Fibroblast of the conjunctiva (primary cell): ENCODE data around the gene APEX1.
"Not testable (repeated sequence)": the region's sequence is repeated elsewhere in the genome, so short reads cannot be mapped to it uniquely, and the experiment has no call there.

Source experiments
- DNase-seq: peaks from one replicate; pipeline ENCODE4 v3.0.0-alpha.2; 2010; ENCODE audit warnings: low read depth

APEX1 gene

DNA sequence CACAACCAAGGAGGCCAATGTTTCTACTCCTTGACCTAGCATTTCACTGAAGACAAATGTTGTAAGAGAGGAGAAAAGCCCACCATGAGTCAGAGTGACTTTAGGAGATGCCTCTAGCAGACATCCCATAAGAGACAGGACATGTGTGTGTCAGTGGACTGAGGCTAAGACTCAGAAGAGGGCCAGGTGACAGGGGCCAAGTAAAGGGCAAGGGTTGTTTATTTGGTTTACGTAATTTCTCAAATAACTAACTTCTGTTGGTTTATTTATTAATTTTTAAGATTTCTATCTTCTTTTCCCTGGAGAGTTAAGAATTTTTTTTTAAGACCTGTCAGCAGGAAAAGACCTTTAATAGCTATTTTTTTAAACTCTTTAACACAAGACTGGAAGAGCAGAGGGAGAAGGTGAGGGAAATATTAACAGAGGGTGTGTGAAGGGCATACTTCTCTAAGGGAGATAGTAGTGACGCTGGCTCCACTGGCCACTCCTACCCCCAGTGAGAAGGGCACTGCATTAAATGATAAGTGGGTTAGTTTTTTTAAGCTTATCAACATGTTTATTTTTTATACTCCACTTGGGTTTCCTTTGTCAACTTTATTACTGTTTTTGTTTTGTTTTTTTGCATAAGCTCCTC, 17.6 kb downstream of the APEX1 start:
- DNase-seq, result no peak

DNA sequence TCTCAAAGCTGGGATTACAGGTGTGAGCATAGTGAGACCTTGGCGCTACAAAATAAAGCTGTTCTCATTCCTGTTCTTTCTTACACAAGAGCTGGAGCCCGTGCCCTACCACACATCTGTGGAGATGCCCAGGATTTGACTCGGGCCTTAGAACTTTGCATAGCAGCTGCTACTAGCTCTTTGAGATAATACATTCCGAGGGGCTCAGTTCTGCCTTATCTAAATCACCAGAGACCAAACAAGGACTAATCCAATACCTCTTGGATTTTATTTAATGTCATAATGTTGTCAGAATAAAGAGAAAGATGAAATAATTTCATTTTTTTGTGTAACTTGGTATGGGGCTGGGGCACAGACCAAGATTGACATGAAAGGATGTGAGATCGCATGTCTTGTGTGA, 21.8 kb downstream of the APEX1 start:
- DNase-seq, result no peak

DNA sequence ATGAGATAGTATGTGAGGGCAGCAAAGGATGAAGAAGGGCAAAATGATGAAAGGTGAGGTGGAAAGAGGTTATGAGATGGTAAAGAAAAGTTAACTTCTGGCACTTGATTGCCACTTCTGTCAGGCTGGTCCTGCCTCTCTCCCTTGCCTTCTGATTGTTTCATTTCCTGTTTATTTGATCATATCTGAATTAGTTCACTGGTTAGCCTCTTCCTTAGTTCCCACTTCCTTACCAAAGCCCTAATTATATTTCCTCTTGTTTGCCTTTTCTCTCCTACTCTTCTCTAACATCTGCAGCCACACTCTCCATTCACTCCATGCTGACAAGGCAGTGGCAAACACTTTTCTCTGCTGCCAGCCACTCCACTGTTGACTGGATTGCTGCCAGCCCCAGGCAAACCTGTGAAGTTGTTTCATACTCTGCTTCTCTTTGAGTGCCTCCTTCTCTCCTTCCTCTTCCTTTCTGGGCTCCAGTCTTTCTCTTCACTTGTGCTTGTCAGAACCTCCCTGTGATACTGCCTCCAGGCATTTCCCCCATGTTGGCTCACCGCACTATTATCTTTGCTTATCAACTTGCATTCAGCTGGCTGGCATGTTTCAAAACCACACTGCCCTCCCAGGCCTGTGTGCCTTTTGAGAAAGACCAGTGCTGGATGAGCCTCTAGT, 22.3 kb downstream of the APEX1 start:
- DNase-seq, result no peak

DNA sequence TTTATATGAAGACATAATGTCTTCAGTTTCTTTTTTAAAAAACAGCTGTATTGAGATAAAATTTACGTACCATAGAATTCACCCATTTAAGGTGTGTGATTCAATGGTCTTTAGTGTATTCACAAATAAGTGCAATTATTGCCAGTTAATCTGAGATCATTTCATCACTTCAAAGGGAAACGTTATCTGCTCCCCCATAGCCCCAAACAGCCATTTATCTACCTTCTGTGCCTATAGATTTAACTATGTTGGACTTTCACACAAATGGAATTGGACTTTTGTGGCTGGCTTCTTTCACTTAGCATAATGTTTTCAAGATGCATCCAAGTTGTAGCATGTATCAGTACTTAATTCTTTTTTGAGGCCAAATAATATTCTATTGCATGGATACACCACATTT, 23.9 kb downstream of the APEX1 start:
- DNase-seq, result no peak

DNA sequence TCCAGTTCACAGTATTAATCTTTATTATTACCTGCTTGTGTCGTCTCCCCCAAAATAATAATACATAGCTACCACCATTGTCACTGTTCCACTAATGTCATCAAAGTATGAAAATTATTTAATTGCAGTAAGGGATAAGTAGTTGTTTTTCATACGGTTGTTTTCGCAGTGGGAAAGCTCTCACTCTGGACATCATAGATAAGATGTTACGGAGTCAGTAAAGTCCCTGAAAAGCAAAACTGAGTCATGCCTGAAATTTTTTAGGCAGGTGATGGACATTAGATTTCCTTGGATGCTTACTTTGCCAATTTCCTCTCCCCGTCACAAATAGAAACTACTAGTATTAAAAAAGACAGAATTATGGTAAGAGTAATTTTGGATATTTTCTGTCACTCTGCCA, 27.4 kb downstream of the APEX1 start:
- no peak for DNase-seq

DNA sequence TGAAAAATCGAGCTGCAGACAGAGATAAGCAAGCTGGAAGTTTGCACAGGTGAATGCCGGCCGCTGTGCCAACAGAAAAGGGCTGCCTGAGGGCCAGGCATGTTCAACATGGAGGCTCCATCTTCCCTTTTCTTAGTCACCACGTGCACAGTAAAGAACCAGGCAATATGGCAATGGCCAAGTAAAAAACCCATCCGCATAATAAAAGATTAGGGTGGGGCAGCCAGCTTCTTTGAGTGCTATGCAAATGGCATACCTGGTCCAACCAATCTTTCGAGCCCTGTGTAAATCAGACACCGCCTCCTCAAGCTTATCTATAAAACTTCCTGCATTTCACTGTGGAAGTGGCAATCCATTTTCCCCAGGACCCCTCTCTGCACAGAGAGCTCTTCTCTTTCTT, 30.9 kb downstream of the APEX1 start:
- DNase-seq, result no peak

DNA sequence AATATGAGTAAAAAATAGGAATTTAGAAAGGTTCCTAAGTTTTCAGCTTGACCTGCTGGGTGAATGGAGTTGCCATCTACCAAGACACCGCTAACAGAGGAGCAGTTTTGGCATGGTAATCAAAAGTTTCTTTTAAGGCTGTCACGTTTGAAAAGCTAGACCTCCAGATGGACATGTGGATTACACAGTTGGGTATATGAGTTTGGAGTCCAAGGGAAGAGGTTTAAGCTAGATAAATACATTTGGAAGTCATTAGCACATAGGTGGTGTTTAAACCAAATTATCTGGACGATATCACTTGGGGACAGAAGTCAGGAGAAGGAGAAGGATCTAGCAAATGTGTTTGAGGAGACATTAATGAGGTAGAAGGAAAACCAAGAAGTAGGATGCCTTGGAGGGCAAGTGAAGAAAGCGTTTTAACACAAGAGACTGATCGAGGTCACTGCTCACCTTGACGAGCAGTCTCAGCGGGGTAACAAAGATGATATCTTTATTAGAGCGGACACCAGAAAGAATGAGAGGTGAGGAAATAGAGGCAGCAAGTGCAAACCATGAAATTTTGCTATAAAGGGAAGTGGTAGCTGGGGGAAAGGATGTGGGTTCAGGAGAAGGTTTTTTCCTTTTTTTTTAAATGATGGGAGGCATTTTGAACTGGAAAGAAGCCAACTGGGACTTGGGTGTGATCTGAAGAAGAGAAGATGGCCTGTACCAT, 31.8 kb downstream of the APEX1 start:
- DNase-seq, result no peak

DNA sequence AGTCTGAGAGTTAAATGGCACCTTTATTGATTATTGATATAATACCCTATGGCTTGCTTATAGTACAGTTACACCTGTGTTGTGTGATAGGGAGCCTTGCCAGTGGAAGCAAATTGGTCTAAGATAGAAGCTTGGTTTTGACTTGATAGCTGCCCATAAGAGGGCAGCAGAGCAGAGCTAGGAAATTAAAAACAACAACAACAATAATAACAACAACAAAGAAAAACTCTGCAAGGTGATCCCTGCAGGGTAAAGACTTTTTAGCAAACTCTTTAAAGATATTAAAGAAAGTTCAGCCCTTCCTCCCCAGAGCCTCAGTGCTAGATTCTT, 32.3 kb downstream of the APEX1 start:
- no peak for DNase-seq

DNA sequence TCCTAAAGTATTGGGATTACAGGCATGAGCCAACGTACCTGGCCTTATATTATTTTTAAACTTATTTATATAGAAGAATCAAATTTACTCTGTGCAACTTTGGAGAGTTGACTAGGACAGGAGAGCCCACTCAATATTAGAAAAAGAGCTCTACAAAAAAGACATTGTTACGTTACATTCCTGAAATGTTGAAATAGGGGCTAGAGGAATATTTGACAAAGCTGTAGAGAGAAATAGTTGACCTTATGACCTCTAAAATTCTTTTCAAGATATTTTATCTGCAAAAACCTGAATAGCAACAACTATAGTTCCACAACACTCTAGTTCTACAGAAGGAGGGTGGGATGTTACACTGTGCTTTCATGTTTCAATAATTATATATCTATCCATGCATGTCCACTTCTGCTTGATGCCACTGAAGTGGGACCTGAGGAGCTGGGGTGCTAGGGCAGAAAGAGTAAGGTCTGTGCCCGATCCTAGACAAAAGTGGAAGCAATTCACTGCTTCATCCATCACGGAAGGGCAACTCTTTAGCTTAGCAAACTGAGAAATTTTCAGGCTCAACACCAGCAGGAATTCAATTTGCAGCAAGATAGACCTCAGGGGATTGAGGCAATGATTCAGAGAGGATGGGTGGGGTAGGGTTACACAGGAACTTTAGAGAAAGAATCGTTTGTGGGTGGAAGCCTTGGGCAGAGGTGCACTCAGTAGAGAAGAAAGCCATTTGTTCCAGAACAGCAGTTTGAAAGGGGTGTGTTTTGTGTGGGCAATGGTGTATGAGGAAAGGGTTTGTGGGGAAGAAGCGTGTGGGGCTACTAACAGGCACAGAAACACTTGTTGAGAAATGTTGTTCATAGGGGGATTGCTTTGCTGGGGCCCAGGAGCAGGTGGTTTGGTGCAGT, 34.3 kb downstream of the APEX1 start:
- no peak for DNase-seq

DNA sequence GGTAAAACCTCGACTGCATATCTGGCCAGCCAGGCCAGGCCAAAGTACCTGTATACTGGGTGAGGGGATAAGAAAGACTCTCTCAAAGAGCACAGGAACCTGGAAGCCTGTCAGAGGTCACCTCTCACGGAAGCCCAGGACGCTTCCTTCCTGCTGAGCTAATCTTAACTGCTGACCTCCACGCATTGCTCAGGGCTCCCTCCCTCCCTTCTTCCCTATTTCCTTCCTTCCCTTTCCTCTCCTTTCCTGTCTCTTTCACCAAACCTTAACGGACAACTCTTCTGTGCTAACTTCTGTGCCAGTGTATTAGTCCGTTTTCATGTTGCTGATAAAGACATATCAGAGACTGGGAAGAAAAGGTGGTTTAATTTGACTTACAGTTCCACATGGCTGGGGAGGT, 35.5 kb downstream of the APEX1 start:
- DNase-seq, result no peak

DNA sequence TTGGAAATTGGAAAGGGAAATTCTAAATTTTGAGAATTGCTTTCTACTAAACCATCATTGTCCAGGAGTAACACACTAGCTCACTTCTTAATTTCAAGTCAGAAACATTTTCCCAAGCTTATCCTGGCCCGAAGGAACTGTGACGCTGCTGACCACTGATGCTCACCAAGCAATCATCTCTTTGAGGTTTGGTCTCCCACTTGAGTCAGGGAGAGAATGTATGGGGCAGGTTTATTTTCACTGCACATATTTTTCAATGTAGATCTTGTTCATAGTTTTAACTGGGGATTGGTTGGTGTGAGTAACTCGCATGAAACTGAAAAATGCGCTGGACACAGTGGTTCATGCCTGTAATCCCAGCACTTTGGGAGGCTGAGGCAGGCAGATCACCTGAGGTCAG, 37.5 kb downstream of the APEX1 start:
- no peak for DNase-seq

DNA sequence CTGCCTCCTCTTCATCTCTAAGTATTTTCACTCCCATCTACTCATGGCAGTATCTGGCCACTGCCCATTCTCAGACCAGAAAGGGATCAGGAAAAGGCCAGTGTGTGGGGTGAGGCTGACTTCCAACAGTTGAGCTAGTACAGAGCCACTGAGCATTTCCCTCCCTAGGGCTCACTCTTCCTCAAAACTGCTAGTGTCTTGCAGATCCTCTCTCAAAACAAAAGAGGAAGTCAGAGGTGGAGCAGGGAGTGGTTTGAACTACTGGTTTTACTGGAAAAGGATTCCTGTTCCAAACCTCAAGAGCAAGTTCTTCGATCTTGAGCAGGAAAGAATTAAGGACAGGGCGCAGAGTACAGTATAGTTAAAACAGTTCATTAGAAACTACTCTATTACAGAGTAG, 38.6 kb downstream of the APEX1 start:
- no peak for DNase-seq

DNA sequence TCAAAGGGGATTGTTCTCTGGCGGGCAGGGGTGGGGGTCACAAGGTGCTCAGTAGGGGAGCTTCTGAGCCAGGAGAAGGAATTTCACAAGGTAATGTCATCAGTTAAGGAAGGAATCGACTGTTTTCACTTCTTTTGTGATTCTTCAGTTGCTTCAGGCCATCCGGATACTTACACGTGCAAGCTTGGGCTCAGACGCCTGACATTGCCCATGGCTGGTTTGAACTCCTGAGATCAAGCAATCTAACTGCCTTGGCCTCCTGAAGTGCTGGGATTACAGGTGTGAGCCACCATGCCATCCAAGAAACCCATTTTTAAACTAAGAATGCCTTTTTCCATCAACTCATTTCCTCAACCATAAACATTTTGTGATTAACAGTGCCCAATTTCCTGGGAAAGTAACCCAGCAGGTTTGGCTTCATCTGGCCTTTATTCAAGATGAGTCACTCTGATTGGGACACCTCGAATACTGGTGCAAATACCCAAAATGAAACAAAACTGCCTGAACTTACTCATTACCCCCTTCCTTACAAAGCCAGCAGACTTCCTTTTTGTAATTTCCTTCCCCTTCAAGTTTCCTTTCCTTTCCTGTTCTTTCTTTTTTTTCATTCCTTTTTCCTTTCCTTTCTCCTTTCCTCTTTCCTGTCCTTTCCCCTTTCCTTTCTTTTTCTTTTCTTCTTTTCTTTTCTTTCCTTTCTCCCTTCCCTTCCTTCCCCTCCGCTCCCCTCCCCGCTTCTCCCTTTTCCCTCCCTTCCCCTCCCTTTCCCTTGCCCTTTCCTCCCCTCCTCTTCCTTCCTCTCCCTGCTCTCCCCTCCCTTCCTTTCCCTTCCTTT, 40.1 kb downstream of the APEX1 start:
- no peak for DNase-seq

DNA sequence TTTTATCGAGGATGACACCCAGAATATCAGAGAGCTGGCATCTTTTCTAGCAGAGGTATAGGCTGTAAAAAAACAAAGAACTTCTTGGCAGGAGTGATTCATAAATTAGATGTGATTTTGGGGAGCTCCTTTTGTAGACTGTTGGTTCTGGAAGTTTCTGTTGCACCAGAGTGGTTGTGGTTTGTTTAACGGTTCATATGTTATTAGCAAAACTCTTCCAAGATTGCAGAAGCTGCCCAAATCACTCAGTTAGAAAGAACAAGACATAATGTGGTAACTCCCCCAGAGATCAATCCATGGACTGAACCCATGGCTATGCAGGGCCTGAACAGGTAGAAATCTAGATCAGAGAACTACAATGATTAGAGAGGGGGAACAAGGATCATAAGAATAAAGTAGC, 43.6 kb downstream of the APEX1 start:
- no peak for DNase-seq

DNA sequence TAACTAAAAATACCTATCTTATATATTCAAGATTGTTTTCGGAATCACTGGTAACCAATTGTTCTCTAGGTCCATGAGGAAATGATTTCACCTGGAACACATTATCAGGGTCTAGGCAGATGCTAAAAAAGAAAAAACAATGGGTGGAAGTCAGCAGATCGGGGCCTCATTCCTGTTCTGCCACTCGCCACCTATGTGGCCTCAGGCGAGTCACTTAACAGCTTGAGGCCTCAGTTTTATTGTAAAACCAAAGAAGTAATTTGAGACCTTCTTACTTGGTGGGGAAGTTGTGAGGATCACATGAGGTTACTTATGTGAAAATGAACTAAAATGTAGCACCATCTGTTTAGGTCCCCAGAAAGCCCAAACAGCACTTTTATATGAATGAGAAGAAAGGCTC, 44.1 kb downstream of the APEX1 start:
- DNase-seq, result no peak

DNA sequence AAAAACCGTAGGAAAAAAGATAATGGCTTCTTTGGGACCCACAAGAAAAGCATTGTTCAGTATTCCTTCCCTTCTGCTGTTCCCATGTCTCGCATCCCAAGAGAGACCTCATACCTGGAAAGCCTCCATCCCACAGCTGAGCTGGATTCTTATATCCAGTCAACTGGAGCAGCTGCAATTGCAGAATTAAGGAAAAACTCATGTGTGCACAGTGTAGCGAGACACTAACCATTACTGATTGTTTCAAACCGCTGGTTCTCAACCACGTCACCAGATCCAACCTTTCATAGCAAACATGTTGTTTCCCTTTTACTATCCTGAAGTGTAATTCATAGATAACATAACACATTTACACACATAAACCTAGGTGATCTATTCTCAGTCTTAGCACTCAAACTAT, 44.9 kb downstream of the APEX1 start:
- no peak for DNase-seq

DNA sequence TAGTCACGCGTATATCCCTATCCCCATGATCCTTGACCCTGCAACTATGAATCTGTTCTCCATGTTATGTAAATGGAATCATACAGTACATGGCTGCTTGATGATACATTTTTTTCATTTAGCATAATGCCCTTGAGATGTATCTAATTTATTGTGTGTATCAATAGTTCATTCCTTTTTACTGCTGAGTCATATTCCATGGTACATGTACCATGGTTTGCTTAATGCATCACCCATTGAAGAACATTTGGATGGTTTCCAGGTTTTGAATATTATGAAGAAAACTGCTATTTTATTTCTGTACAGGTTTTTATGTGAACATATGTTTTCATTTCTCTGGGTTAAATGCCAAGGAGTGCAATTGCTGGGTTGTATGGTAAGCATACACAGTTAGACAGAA, 46.3 kb downstream of the APEX1 start:
- peak; percentile 30 for DNase-seq

DNA sequence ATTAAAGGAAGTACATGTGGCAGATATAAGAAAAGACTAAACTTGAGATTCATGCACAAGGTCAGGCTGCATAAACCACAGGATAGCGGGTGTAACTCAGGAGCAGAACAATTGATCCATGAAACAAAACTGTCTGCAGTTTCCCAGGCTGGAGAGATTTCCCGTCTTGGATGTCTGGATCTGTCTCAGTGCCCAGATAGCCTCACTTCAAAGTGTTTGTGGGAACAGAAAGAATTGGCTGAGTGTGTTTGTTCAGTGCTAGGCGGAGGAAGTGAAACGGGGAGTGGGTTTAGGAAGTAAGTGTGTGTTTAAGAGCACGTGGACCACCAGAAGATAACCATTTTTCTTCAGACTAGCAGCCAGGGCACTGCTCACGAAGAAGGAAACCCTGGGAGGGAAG, 48.9 kb downstream of the APEX1 start:
- no peak for DNase-seq

DNA sequence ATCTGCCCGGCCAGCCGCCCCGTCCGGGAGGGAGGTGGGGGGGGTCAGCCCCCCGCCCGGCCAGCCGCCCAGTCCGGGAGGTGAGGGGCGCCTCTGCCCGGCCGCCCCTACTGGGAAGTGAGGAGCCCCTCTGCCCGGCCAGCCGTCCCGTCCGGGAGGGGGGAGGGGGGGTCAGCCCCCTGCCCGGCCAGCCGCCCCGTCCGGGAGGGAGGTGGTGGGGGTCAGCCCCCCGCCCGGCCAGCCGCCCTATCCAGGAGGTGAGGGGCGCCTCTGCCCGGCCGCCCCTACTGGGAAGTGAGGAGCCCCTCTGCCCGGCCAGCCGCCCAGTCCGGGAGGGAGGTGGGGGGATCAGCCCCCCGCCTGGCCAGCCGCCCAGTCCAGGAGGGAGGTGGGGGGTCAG, 51.2 kb downstream of the APEX1 start:
- DNase-seq, result not testable (repeated sequence)

DNA sequence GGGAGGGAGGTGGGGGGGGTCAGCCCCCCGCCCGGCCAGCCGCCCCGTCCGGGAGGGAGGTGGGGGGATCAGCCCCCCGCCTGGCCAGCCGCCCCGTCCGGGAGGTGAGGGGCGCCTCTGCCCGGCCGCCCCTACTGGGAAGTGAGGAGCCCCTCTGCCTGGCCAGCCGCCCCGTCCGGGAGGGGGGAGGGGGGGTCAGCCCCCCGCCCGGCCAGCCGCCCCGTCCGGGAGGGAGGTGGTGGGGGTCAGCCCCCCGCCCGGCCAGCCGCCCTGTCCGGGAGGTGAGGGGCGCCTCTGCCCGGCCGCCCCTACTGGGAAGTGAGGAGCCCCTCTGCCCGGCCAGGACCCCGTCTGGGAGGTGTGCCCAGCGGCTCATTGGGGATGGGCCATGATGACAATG, 51.7 kb downstream of the APEX1 start:
- not testable (repeated sequence) for DNase-seq
